ENCODE measurements around the gene KANSL1L. TPM values are rescaled to one million over a fixed set of nuclear protein-coding genes. Genes with fewer than 3 reads are reported as not detected.

The KANSL1L gene
- total and polyA plus RNA-seq, 7 donors = 1.8 to 21.5 (median 14.9) TPM

GRCh38 chr2:210009896-210010295 is 161.3 kb downstream of the KANSL1L start:
- Histone ChIP-seq H3K27ac (no peak overlapping the region), H3K9me3 (no peaks in the 10 kb centered on the region), H3K4me1 (peaks cover 17% of the 10 kb centered on the region), H3K4me3 (no peak overlapping the region), H3K27me3 (ENCODE audit: insufficient read depth in 3 of 3, low read length in 2 of 3) (no peaks in the 10 kb centered on the region), H3K36me3 (ENCODE audit: insufficient read depth in 1 of 2, low read depth in 1 of 2) (peaks cover 4 to 65% of the 10 kb centered on the region in 2 donors)
- WGBS, 3 donors = 68 to 85% (median 69%) methylated on average over 3 of the region's 3 CpGs
- intact Hi-C loops (cut with DNase I) = loop anchor here in 1 of 2 donors (10.0 kb wide), 1 partner anchor 165 kb away; the partner anchor contains the start of gene KANSL1L
- no peak for DNase-seq
- TF ChIP-seq CTCF (IDR thresholded peaks at IDR 0.05) = no peak
- ATAC-seq = no peak

- H3K27ac ChIP-seq = no peak overlapping the region
- no peak overlapping the region for H3K4me3 ChIP-seq
- peaks cover 4 to 58% of the 10 kb centered on the region in 2 donors for H3K36me3 ChIP-seq (ENCODE audit: insufficient read depth in 1 of 2, low read depth in 1 of 2)
- no peak for TF ChIP-seq CTCF (IDR thresholded peaks at IDR 0.05)
- WGBS, 3 donors = 75 to 80% (median 76%) methylated on average over 6 of the region's 6 CpGs
- intact Hi-C loops (cut with DNase I) = loop anchor here in 1 of 2 donors (10.0 kb wide), 1 partner anchor 166 kb away; the partner anchor contains the start of gene KANSL1L
- no peaks in the 10 kb centered on the region for H3K27me3 ChIP-seq (ENCODE audit: insufficient read depth in 3 of 3, low read length in 2 of 3)
- DNase-seq = no peak
- no peaks in the 10 kb centered on the region for H3K9me3 ChIP-seq
- peaks cover 22% of the 10 kb centered on the region for H3K4me1 ChIP-seq
- ATAC-seq = no peak
Measured at GRCh38 chr2:210009126-210009525, 162.1 kb downstream of the KANSL1L start.

GRCh38 chr2:210007895-210008294 is 163.3 kb downstream of the KANSL1L start:
- H3K4me1 ChIP-seq = peaks cover 32% of the 10 kb centered on the region

GRCh38 chr2:210004881-210005280 is 166.3 kb downstream of the KANSL1L start:
- no peaks in the 10 kb centered on the region for H3K27me3 ChIP-seq (ENCODE audit: insufficient read depth in 3 of 3, low read length in 2 of 3)
- H3K36me3 ChIP-seq (ENCODE audit: insufficient read depth in 1 of 2, low read depth in 1 of 2) = peaks cover 2 to 18% of the 10 kb centered on the region in 2 donors
- DNase-seq (no peak), ATAC-seq (no peak)
- intact Hi-C loops (cut with DNase I) = loop anchor here in 1 of 2 donors (10.0 kb wide), 1 partner anchor 170 kb away; the partner anchor contains the start of gene KANSL1L
- H3K4me3 ChIP-seq = no peak overlapping the region
- TF ChIP-seq CTCF (IDR thresholded peaks at IDR 0.05) = no peak
- no peak overlapping the region for H3K27ac ChIP-seq
- WGBS, 3 donors = 42 to 61% (median 49%) methylated on average over 2 of the region's 2 CpGs
- H3K4me1 ChIP-seq = peaks cover 35% of the 10 kb centered on the region
- no peaks in the 10 kb centered on the region for H3K9me3 ChIP-seq

More at GRCh38 chr2:210007895-210008294, 163.3 kb downstream of the KANSL1L start:
- intact Hi-C loops (cut with DNase I) = loop anchor here in 1 of 2 donors (10.0 kb wide), 1 partner anchor 167 kb away; the partner anchor contains the start of gene KANSL1L
- 90 to 95% (median 90%) methylated on average over 2 of the region's 2 CpGs for WGBS, 3 donors
- DNase-seq = no peak
- Histone ChIP-seq H3K36me3 (ENCODE audit: insufficient read depth in 1 of 2, low read depth in 1 of 2) (peaks cover 4 to 45% of the 10 kb centered on the region in 2 donors), H3K9me3 (no peaks in the 10 kb centered on the region), H3K4me3 (no peak overlapping the region), H3K27ac (no peak overlapping the region), H3K27me3 (ENCODE audit: insufficient read depth in 3 of 3, low read length in 2 of 3) (no peaks in the 10 kb centered on the region)
- no peak for TF ChIP-seq CTCF (IDR thresholded peaks at IDR 0.05)
- ATAC-seq = peak in 1 of 4 donors; percentile 8

- Histone ChIP-seq H3K4me3 (peak overlapping the region; percentile 97), H3K4me1 (peaks cover 35% of the 10 kb centered on the region), H3K27ac (no peak overlapping the region), H3K36me3 (ENCODE audit: insufficient read depth in 1 of 2, low read depth in 1 of 2) (peaks cover 0 to 9% of the 10 kb centered on the region in 2 donors), H3K27me3 (ENCODE audit: insufficient read depth in 3 of 3, low read length in 2 of 3) (no peaks in the 10 kb centered on the region), H3K9me3 (no peaks in the 10 kb centered on the region)
- ATAC-seq (no peak), DNase-seq (no peak)
- TF ChIP-seq CTCF (IDR thresholded peaks at IDR 0.05) = no peak
- intact Hi-C loops (cut with DNase I) = loop anchor here in 1 of 2 donors (10.0 kb wide), 1 partner anchor 171 kb away; the partner anchor contains the start of gene KANSL1L
- WGBS, 3 donors = 23 to 39% (median 25%) methylated on average over 2 of the region's 2 CpGs
Measured at GRCh38 chr2:210003359-210003758, 167.8 kb downstream of the KANSL1L start.
